HepG2 (cell line): ENCODE results near the gene ADAT3. TPM values are rescaled to one million over a fixed set of nuclear protein-coding genes. Genes with fewer than 3 reads are reported as not detected.
A peak's percentile ranks its signal among the peaks of the same experiment; 100 is the strongest.

Source experiments
- CBFB ChIP-seq: sonication (generic); formaldehyde crosslinking; IDR thresholded peaks from 2 replicates; pipeline ENCODE4 v1.4.0; 2020; ENCODE audit warnings: missing genetic modification reagents
- CREM ChIP-seq, 2 experiments: sonication (generic) in 1 of 2; formaldehyde crosslinking in 1 of 2; IDR thresholded peaks; 2 replicates each; pipeline versions ENCODE4 v1.4.0 to v1.6.1; 2016 to 2020; ENCODE audit warnings: antibody characterized with exemption in 1 of 2, mild to moderate bottlenecking in 1 of 2, missing genetic modification reagents in 1 of 2
- KDM5B ChIP-seq: sonication (generic); formaldehyde crosslinking; IDR thresholded peaks from 2 replicates; pipeline ENCODE4 v1.4.0; 2020; ENCODE audit warnings: missing genetic modification reagents, mild to moderate bottlenecking, borderline replicate concordance
- MEF2D ChIP-seq: sonication (generic); formaldehyde crosslinking; IDR thresholded peaks from 2 replicates; pipeline ENCODE4 v1.5.1; 2020; ENCODE audit warnings: mild to moderate bottlenecking, missing genetic modification reagents
- MXI1 ChIP-seq: IDR thresholded peaks from 3 replicates; pipeline ENCODE4 v1.6.1; 2012; ENCODE audit warnings: low read depth, low read length, inconsistent platforms, borderline replicate concordance
- PHF21A ChIP-seq: sonication (generic); formaldehyde crosslinking; IDR thresholded peaks from 2 replicates; pipeline ENCODE4 v1.5.0; 2020; ENCODE audit warnings: mild to moderate bottlenecking, missing genetic modification reagents
- PHF8 ChIP-seq: sonication (generic); formaldehyde crosslinking; IDR thresholded peaks from 2 replicates; pipeline ENCODE4 v1.5.0; 2020; ENCODE audit warnings: missing genetic modification reagents
- PITX1 ChIP-seq: sonication (generic); formaldehyde crosslinking; IDR thresholded peaks from 2 replicates; pipeline ENCODE4 v1.5.1; 2020; ENCODE audit warnings: mild to moderate bottlenecking, missing genetic modification reagents
- RBM22 ChIP-seq: fragments of 200-400 bp; formaldehyde crosslinking; optimal IDR thresholded peaks from 2 replicates; pipeline ENCODE3; 2017; ENCODE audit warnings: mild to moderate bottlenecking, low read length, moderate library complexity
- SAFB2 ChIP-seq: sonication (generic); formaldehyde crosslinking; IDR thresholded peaks from 2 replicates; pipeline ENCODE4 v1.5.1; 2020; ENCODE audit warnings: missing genetic modification reagents, low read depth, mild to moderate bottlenecking, borderline replicate concordance
- THYN1 ChIP-seq: sonication (generic); formaldehyde crosslinking; IDR thresholded peaks from 2 replicates; pipeline ENCODE4 v1.8.1; 2023; ENCODE audit warnings: low read depth, mild to moderate bottlenecking, moderate library complexity, missing genetic modification reagents, borderline replicate concordance
- ZBTB42 ChIP-seq: sonication (generic); formaldehyde crosslinking; IDR thresholded peaks from 2 replicates; pipeline ENCODE4 v1.5.0; 2020; ENCODE audit warnings: mild to moderate bottlenecking, missing genetic modification reagents
- ZMYM4 ChIP-seq: sonication (generic); formaldehyde crosslinking; IDR thresholded peaks from 2 replicates; pipeline ENCODE4 v1.8.1; 2023; ENCODE audit warnings: mild to moderate bottlenecking, missing genetic modification reagents
- ZNF251 ChIP-seq: sonication (generic); formaldehyde crosslinking; IDR thresholded peaks from 2 replicates; pipeline ENCODE4 v1.9.0; 2021; ENCODE audit warnings: mild to moderate bottlenecking, missing genetic modification reagents
- ZNF280D ChIP-seq: sonication (generic); formaldehyde crosslinking; IDR thresholded peaks from 2 replicates; pipeline ENCODE4 v1.5.1; 2020; ENCODE audit warnings: mild to moderate bottlenecking, missing genetic modification reagents
- ZNF292 ChIP-seq: sonication (generic); formaldehyde crosslinking; IDR thresholded peaks from 2 replicates; pipeline ENCODE4 v1.8.1; 2022; ENCODE audit warnings: mild to moderate bottlenecking, low read depth, missing genetic modification reagents, borderline replicate concordance
- ZNF761 ChIP-seq: sonication (generic); formaldehyde crosslinking; conservative IDR thresholded peaks from 2 replicates; pipeline ENCODE4 v1.4.0; 2020; ENCODE audit warnings: mild to moderate bottlenecking, missing genetic modification reagents
- ZNF770 ChIP-seq: sonication (generic); formaldehyde crosslinking; IDR thresholded peaks from 2 replicates; pipeline ENCODE4 v1.5.0; 2020; ENCODE audit warnings: mild to moderate bottlenecking, missing genetic modification reagents
- ZNF772 ChIP-seq: sonication (generic); formaldehyde crosslinking; IDR thresholded peaks from 2 replicates; pipeline ENCODE4 v1.5.0; 2020; ENCODE audit warnings: mild to moderate bottlenecking, missing genetic modification reagents
- ZSCAN29 ChIP-seq: sonication (generic); formaldehyde crosslinking; conservative IDR thresholded peaks from 2 replicates; pipeline ENCODE4 v1.4.0; 2020; ENCODE audit warnings: mild to moderate bottlenecking, missing genetic modification reagents
- polyA plus RNA-seq, 8 experiments: library from polyadenylated mRNA; depleted of rRNA in 3 of 8; stranded (reverse) in 7 of 8; unstranded in 1 of 8; fragments of >200 nt; fragmentation: Illumina TruSeq in 4 of 8; extraction: Trizol in 4 of 8; gene quantifications; 2 replicates each; pipeline versions ENCODE4 v1.2.1 to v1.2.3, GENCODE V29; 2011 to 2016; ENCODE audit warnings: low read depth in 4 of 8, missing spikeins in 1 of 8, mixed read lengths in 1 of 8; ENCODE audit not compliant: insufficient read depth in 1 of 8
- total RNA-seq, 5 experiments: library from RNA; depleted of rRNA; stranded (reverse); fragments of >200 nt; fragmentation: Illumina TruSeq; extraction: Trizol; gene quantifications; 2 replicates each; pipeline ENCODE4 v1.2.3, GENCODE V29; 2016; ENCODE audit warnings: low read depth in 1 of 5
- TF ChIP-seq, protein P1 (sequence below): sonication (generic); formaldehyde crosslinking; IDR thresholded peaks from 2 replicates; pipeline ENCODE4 v1.4.0; 2020; ENCODE audit warnings: missing genetic modification reagents
- TF ChIP-seq, protein P2 (sequence below): sonication (generic); formaldehyde crosslinking; IDR thresholded peaks from 2 replicates; pipeline ENCODE4 v1.8.0; 2023; ENCODE audit warnings: mild to moderate bottlenecking, missing genetic modification reagents

ADAT3 gene
- total and polyA plus RNA-seq, 2 of the 13 experiments (the other 11 are each of a cell fraction or from before 2014, with no cell fraction given) = 0.95 to 3.5 TPM

DNA sequence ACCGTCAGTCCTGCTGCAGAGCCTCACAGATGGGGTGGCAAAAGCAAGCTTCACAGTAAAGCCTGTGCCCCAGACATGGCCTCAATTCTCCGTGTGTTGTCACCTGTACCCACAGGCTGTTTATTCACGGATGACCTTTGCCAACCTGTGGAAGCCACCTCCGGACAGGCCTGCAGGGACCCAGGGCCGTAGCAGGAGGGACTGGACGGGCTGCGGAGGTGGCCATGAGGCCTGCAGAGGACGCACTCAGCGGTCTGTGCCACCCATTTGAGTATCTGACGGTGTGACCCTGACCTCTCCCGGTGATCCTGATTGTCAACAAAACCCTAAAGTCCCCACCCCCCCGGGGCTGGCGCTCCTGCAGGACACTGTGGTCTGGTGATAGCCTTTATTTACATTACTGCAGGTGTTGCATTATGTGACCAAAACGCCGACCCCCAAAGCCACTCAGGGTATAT, 34.0 kb upstream of the ADAT3 start (continued):
- peak; percentile 49; the same call in 1 of the 2 replicates for TF ChIP-seq PHF8 (CRISPR knock-in tag)
- peak; percentile 59; the same call in 1 of the 2 replicates for TF ChIP-seq ZNF770 (CRISPR knock-in tag)
- TF ChIP-seq ZNF772 (CRISPR knock-in tag) = peak; percentile 51; the same call in 1 of the 2 replicates
- peak; percentile 72; the same call in 1 of the 2 replicates for TF ChIP-seq ZNF280D (CRISPR knock-in tag)
- peak; percentile 87 for TF ChIP-seq PITX1 (CRISPR knock-in tag)
- peak; percentile 41; the same call in 1 of the 2 replicates for TF ChIP-seq SAFB2
- TF ChIP-seq THYN1 (CRISPR knock-in tag) = no peak
- peak; percentile 75 for TF ChIP-seq ZMYM4
- no peak for TF ChIP-seq ZBTB42 (CRISPR knock-in tag)
- peak; percentile 63 for TF ChIP-seq CREM (IDR thresholded peaks at IDR 0.05)
- no peak for TF ChIP-seq CREM (CRISPR knock-in tag; IDR thresholded peaks at IDR 0.05)
- TF ChIP-seq MXI1 = peak; percentile 82; the same call in 1 of the 3 replicates
- TF ChIP-seq ZNF251 = no peak
- 0 out of 2 replicates have a peak, but pooled peaks have one; percentile 64 for TF ChIP-seq MEF2D (CRISPR knock-in tag)
- TF ChIP-seq, protein P1, sequence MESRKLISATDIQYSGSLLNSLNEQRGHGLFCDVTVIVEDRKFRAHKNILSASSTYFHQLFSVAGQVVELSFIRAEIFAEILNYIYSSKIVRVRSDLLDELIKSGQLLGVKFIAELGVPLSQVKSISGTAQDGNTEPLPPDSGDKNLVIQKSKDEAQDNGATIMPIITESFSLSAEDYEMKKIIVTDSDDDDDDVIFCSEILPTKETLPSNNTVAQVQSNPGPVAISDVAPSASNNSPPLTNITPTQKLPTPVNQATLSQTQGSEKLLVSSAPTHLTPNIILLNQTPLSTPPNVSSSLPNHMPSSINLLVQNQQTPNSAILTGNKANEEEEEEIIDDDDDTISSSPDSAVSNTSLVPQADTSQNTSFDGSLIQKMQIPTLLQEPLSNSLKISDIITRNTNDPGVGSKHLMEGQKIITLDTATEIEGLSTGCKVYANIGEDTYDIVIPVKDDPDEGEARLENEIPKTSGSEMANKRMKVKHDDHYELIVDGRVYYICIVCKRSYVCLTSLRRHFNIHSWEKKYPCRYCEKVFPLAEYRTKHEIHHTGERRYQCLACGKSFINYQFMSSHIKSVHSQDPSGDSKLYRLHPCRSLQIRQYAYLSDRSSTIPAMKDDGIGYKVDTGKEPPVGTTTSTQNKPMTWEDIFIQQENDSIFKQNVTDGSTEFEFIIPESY (CRISPR knock-in tag) = 0 out of 2 replicates have a peak, but pooled peaks have one; percentile 4
- TF ChIP-seq, protein P2, sequence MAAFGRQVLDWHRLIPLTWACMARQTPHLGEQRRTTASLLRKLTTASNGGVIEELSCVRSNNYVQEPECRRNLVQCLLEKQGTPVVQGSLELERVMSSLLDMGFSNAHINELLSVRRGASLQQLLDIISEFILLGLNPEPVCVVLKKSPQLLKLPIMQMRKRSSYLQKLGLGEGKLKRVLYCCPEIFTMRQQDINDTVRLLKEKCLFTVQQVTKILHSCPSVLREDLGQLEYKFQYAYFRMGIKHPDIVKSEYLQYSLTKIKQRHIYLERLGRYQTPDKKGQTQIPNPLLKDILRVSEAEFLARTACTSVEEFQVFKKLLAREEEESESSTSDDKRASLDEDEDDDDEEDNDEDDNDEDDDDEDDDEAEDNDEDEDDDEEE (CRISPR knock-in tag) = peak; percentile 87; the same call in 1 of the 2 replicates
- TF ChIP-seq ZNF292 (CRISPR knock-in tag) = peak; percentile 75; the same call in 1 of the 2 replicates
- 0 out of 2 replicates have a peak, but pooled peaks have one; percentile 18 for TF ChIP-seq CBFB (CRISPR knock-in tag)
- TF ChIP-seq KDM5B (CRISPR knock-in tag) = peak; percentile 69; the same call in 1 of the 2 replicates
- TF ChIP-seq PHF21A = peak; percentile 86
- no peak for TF ChIP-seq RBM22
- TF ChIP-seq ZNF761 (CRISPR knock-in tag) = peak; percentile 36; the same call in 1 of the 2 replicates
- 0 out of 2 replicates have a peak, but pooled peaks have one; percentile 68 for TF ChIP-seq ZSCAN29
